ENCODE measurements around the gene GTF2A1L.

DNA sequence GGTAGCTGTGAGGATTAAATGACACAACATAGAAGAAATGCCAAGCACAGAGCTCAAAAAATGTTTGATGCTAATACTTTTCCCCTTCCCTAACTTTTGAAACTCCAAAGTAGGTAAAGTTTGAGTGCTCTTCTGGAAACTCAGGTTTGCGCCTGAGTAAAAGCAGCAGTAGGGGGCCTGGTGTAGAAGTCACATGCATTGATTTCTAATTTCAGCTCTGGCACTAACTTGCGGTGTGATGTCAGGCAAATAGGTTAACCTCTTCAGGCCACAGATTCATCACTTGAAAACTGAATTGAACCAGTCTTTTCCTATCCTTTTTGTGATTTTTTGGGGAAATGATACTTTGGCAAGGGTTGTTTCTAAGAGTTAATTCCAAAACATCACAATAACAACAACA is 110.6 kb downstream of the GTF2A1L start:
- TF ChIP-seq, protein P1, sequence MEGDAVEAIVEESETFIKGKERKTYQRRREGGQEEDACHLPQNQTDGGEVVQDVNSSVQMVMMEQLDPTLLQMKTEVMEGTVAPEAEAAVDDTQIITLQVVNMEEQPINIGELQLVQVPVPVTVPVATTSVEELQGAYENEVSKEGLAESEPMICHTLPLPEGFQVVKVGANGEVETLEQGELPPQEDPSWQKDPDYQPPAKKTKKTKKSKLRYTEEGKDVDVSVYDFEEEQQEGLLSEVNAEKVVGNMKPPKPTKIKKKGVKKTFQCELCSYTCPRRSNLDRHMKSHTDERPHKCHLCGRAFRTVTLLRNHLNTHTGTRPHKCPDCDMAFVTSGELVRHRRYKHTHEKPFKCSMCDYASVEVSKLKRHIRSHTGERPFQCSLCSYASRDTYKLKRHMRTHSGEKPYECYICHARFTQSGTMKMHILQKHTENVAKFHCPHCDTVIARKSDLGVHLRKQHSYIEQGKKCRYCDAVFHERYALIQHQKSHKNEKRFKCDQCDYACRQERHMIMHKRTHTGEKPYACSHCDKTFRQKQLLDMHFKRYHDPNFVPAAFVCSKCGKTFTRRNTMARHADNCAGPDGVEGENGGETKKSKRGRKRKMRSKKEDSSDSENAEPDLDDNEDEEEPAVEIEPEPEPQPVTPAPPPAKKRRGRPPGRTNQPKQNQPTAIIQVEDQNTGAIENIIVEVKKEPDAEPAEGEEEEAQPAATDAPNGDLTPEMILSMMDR (IDR thresholded peaks at IDR 0.05; ENCODE audit: low read depth, low read length) = no peak
- no peak for TF ChIP-seq EZH2phosphoT487 (IDR thresholded peaks at IDR 0.05; ENCODE audit: low read depth)

Measured in OCI-LY3 (cell line).